GM18526 (cell line): ENCODE results near the gene CD200.

Experiments used
- POLR2A ChIP-seq: IDR thresholded peaks from 3 replicates; pipeline ENCODE4 v1.6.1; 2011; ENCODE audit not compliant: insufficient read length; ENCODE audit errors: extremely low read depth

Gene CD200

GRCh38 chr3:112390783-112391641 is 58.1 kb downstream of the CD200 start:
- no peak for TF ChIP-seq POLR2A

DNA sequence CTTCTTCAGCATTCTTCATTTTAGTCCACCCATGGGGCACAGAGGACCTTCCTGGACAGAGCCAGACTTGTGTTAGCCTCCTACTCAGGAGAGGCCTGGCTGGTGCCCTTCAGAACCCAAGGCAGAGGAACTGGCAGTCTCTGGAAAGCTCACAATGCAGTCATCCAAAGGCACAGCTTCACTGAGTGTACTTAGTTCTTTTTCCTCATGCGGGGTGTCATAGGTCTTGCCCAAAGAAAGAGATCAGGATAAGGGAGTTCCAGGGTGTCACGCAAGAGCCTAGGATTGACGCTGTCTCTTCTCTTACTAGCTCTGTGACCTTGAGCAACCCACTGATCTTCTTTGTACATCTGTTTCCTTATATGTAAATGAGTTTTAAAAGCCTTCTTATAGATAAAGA is 58.7 kb downstream of the CD200 start:
- TF ChIP-seq POLR2A, result no peak

DNA sequence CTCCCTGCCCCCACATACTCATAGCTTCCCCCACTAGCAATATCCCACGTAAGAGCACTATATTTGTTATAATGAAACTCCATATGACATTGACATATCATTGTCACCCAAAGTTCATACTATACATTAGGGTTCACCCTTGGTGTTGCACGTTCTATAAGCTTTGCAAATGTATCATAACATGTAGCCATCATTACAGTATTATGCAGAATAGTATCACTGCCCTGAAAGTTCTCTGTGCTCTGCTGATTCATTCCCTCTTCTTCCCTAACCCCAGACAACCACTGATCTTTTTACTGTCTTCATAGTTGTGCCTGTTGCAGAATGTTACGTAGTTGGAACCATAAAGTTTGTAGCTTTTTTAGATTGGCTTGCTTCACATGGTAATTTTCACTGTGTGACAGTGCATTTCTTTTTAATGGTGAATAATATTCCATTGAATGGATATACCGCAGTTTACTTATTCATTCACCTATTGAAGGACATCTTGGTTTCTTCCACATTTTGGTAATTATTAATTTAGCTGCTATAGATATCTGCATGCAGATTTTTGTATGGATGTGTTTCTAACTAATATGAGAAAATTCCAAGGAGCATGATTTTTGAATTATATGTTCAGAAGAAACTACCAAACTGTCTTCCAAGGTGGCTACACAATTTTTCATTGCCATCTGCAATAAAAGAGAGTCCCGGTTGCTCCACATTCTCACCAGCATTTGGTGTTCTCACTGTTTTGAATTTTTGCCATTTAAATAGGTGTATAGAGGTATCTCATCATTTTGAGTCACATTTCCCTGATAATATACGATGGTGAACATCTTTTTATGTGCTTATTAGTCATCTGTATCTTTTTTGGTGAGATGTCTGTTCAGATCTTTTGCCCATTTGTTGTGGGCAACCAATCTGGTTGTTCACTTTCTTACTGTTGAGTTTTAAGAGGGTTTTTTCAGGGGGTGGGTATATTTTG is 59.7 kb downstream of the CD200 start:
- TF ChIP-seq POLR2A, result no peak

- TF ChIP-seq POLR2A, result no peak
These were observed 60.4 kb downstream of the CD200 start for GRCh38 chr3:112393360-112393728.

- no peak for TF ChIP-seq POLR2A
These were observed 61.2 kb downstream of the CD200 start for GRCh38 chr3:112394003-112394640.

- no peak for TF ChIP-seq POLR2A
These were observed 62.4 kb downstream of the CD200 start for GRCh38 chr3:112395181-112395895.

- no peak for TF ChIP-seq POLR2A
These were observed 62.9 kb downstream of the CD200 start for GRCh38 chr3:112395896-112396290.

- no peak for TF ChIP-seq POLR2A
These were observed 64.6 kb downstream of the CD200 start for GRCh38 chr3:112397556-112397955.

DNA sequence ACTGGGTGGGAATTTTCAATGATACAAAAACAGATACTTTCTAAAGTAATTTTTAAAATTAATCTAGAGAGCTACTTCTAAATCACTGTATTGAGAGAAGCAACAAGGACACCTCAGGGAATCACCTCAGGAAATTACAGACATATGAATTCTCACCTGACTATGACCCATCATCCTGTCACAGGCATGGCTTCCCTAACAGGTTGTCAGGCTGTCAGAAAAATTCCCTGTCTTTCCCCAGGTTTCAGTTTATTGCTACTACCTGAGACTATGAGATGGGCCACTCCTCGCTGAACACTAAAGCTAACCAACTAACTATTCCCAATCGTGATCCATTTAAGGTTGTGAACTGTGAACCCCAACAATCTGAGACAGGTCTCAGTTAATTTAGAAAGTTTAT is 66.1 kb downstream of the CD200 start:
- no peak for TF ChIP-seq POLR2A

GRCh38 chr3:112401617-112402016 is 68.7 kb downstream of the CD200 start:
- TF ChIP-seq POLR2A, result no peak

GRCh38 chr3:112403103-112403502 is 70.1 kb downstream of the CD200 start:
- no peak for TF ChIP-seq POLR2A

DNA sequence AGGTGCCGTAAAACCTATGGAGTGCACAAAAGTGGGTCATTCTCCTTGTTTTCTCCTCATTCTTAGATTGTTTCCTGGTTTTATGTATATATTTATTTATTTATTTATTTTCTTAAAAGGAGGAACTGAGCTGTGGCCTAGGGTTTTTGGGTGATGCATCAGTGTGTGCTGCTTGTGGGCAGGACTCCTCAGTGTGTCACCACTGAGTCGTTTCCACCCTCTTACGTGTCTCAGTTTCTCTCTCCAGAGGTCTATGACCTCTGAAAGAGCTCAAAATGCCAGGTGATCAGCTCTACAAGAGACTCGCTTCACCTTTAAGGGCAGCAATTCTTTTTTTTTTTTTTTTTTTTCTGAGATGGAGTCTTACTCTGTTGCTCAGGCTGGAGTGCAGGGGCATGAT is 72.9 kb downstream of the CD200 start:
- TF ChIP-seq POLR2A, result no peak

DNA sequence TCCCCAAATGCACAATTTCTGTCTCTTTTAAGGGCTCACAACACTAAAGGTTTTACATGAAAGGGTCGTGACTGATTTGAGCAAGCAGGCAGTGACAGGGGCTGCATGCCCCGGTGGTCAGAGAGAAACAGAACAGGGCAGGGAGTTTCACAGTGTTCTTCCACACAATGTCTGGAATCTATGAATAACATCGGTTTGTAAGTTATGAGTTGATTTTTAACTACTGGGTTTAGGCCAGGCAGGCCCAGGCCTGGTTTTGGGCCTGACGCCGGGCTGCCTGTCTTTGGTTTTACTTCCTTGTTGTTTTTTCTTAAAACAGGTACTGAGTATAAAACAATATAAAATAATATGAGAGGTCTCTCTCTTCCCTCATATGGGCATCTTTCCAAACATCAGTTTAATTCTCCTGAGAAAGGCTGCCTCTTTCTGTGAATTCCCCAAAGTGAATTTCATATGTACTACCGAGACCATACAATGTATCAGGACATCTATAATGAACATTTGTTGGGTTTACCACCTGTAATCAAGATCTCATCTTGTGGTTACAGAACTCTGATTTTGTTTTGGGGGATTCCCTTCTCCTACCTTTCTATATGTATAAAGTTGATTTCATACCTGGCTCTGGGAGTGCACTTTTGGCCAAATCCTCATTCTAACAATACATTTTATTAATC is 74.4 kb downstream of the CD200 start:
- no peak for TF ChIP-seq POLR2A
